HG03460 (cell line): Measurements from ENCODE around the gene GALNT1.
A peak's percentile ranks its signal among the peaks of the same experiment; 100 is the strongest.

Source experiments
- ATAC-seq: cut with Tn5 transposase; IDR thresholded peaks from one replicate; pipeline ENCODE4 v1.9.1; 2021; ENCODE audit not compliant: unreplicated experiment

GALNT1 gene

GRCh38 chr18:35662293-35663062 lies 80.9 kb downstream of the GALNT1 start:
- peak; percentile 78 for ATAC-seq

GRCh38 chr18:35671966-35672603 lies 90.5 kb downstream of the GALNT1 start:
- ATAC-seq, result no peak

- no peak for ATAC-seq
These were observed 91.4 kb downstream of the GALNT1 start for GRCh38 chr18:35672897-35673296.

GRCh38 chr18:35673682-35674081 lies 92.1 kb downstream of the GALNT1 start:
- ATAC-seq, result no peak

GRCh38 chr18:35680139-35680551 lies 98.6 kb downstream of the GALNT1 start:
- ATAC-seq, result no peak

- ATAC-seq, result no peak
These were observed 100.8 kb downstream of the GALNT1 start for GRCh38 chr18:35682281-35682867.

GRCh38 chr18:35683021-35683420 lies 101.5 kb downstream of the GALNT1 start:
- ATAC-seq, result no peak

- ATAC-seq, result peak; percentile 87
These were observed 107.2 kb downstream of the GALNT1 start for GRCh38 chr18:35688757-35689156.

- ATAC-seq, result no peak
These were observed 108.2 kb downstream of the GALNT1 start for GRCh38 chr18:35689728-35690127.

GRCh38 chr18:35691625-35692024 lies 110.1 kb downstream of the GALNT1 start:
- ATAC-seq, result no peak

GRCh38 chr18:35692866-35693265 lies 111.3 kb downstream of the GALNT1 start:
- ATAC-seq, result no peak

- ATAC-seq, result no peak
These were observed 112.3 kb downstream of the GALNT1 start for GRCh38 chr18:35693829-35694228.

- no peak for ATAC-seq
These were observed 113.3 kb downstream of the GALNT1 start for GRCh38 chr18:35694808-35695207.

GRCh38 chr18:35695384-35695783 lies 113.8 kb downstream of the GALNT1 start:
- ATAC-seq, result no peak

GRCh38 chr18:35695803-35696202 lies 114.3 kb downstream of the GALNT1 start:
- no peak for ATAC-seq

GRCh38 chr18:35696307-35696706 lies 114.8 kb downstream of the GALNT1 start:
- no peak for ATAC-seq

GRCh38 chr18:35697869-35698268 lies 116.3 kb downstream of the GALNT1 start:
- no peak for ATAC-seq

GRCh38 chr18:35703043-35703688 lies 121.6 kb downstream of the GALNT1 start:
- no peak for ATAC-seq

- ATAC-seq, result no peak
These were observed 124.4 kb downstream of the GALNT1 start for GRCh38 chr18:35705988-35706387.

GRCh38 chr18:35707247-35707646 lies 125.7 kb downstream of the GALNT1 start:
- no peak for ATAC-seq

GRCh38 chr18:35707674-35708073 lies 126.1 kb downstream of the GALNT1 start:
- ATAC-seq, result no peak

GRCh38 chr18:35710581-35710980 lies 129.0 kb downstream of the GALNT1 start:
- ATAC-seq, result no peak
